ENCODE data around the gene TPT1. TPM values are rescaled to one million over a fixed set of nuclear protein-coding genes. Genes with fewer than 3 reads are reported as not detected.

Gene TPT1
- total and polyA plus RNA-seq, 2 of the 13 experiments (the other 11 are each of a cell fraction or from before 2014, with no cell fraction given): 2,953 to 3,594 TPM

GRCh38 chr13:45300190-45300985 lies 40.6 kb downstream of the TPT1 start (continued):
- TF ChIP-seq MNT (IDR thresholded peaks at IDR 0.05) (no peak), SKIL (CRISPR knock-in tag; IDR thresholded peaks at IDR 0.05; ENCODE audit: borderline replicate concordance) (no peak), FOXA1 (IDR thresholded peaks at IDR 0.05) (no peak), FOXA1 (CRISPR knock-in tag; IDR thresholded peaks at IDR 0.05) (no peak), HMGXB3 (CRISPR knock-in tag; IDR thresholded peaks at IDR 0.05; ENCODE audit: borderline replicate concordance) (no peak), AFF4 (CRISPR knock-in tag; IDR thresholded peaks at IDR 0.05) (no peak), SRF (IDR thresholded peaks at IDR 0.05; ENCODE audit: low read depth, low read length) (no peak), ATF3 (CRISPR knock-in tag; IDR thresholded peaks at IDR 0.05) (no peak)

Measured in HepG2 (cell line).